ENCODE results near the gene CDKN2B.

- TF ChIP-seq CTCF (conservative IDR thresholded peaks at IDR 0.05) (no peak), ZFX (IDR thresholded peaks at IDR 0.05) (no peak)
Measured at GRCh38 chr9:21969951-21970799, 38.9 kb downstream of the CDKN2B start.
